CD4-positive, alpha-beta T cell (primary cell): ENCODE measurements around the gene RGS9. TPM values are rescaled to one million over a fixed set of nuclear protein-coding genes. Genes with fewer than 3 reads are reported as not detected.

Experiments used
- ATAC-seq: fragments of 200-7000 bp; cut with Tn5 transposase; one replicate; pipeline ENCODE4 v1.10.0; 2022; ENCODE audit warnings: mild to moderate bottlenecking; ENCODE audit not compliant: poor library complexity
- CTCF ChIA-PET: fragments of 350-600 bp; sonication (Branson Sonifier 250); formaldehyde crosslinking; loops from one replicate; lab custom pipeline; 2021; ENCODE audit warnings: antibody characterized with exemption, inconsistent platforms; lab: Charles Lee
- POLR2A ChIA-PET: fragments of 350-600 bp; sonication (Branson Sonifier 250); formaldehyde crosslinking; loops from one replicate; lab custom pipeline; 2021; ENCODE audit warnings: antibody characterized with exemption, inconsistent platforms; lab: Charles Lee
- DNase-seq, 14 experiments: peaks; one replicate each; pipeline ENCODE4 v3.0.0-alpha.2; 2013 to 2020; ENCODE audit warnings: mixed read lengths in 2 of 14
- H3K27ac ChIP-seq, 2 donors: one replicate each; pipeline versions ENCODE4 v1.5.1 to v1.7.0; 2013; ENCODE audit warnings: low read length in 2 of 2, low read depth in 1 of 2, mild to moderate bottlenecking in 1 of 2
- H3K27me3 ChIP-seq, 2 experiments: 1 replicate in 1 of 2; 2 replicates in 1 of 2; pipeline versions ENCODE4 v1.6.1 to v1.7.0; 2013; ENCODE audit warnings: low read length in 2 of 2, control low read depth in 1 of 2, mild to moderate bottlenecking in 1 of 2, moderate library complexity in 1 of 2; ENCODE audit not compliant: insufficient read depth in 2 of 2, control insufficient read depth in 1 of 2
- H3K36me3 ChIP-seq: one replicate; pipeline ENCODE4 v1.6.1; 2013; ENCODE audit warnings: low read length, control low read depth; ENCODE audit not compliant: insufficient read depth
- H3K4me1 ChIP-seq: one replicate; pipeline ENCODE4 v1.6.1; 2013; ENCODE audit warnings: low read length, control low read depth; ENCODE audit not compliant: insufficient read depth
- H3K4me3 ChIP-seq: one replicate; pipeline ENCODE4 v1.5.1; 2013; ENCODE audit warnings: mild to moderate bottlenecking, low read length, moderate library complexity
- H3K9me3 ChIP-seq, 2 experiments: 1 replicate in 1 of 2; 2 replicates in 1 of 2; pipeline versions ENCODE4 v1.6.1 to v1.7.0; 2013; ENCODE audit warnings: low read length in 2 of 2, mild to moderate bottlenecking in 2 of 2, control low read depth in 1 of 2, moderate library complexity in 1 of 2; ENCODE audit not compliant: control insufficient read depth in 1 of 2, insufficient read depth in 1 of 2
- H3K27ac Mint-ChIP-seq: one replicate; pipeline ENCODE4 v1.8.0; 2020; ENCODE audit warnings: mixed read lengths
- H3K27me3 Mint-ChIP-seq: one replicate; pipeline ENCODE4 v1.8.0; 2021; ENCODE audit warnings: mixed read lengths
- H3K36me3 Mint-ChIP-seq: one replicate; pipeline ENCODE4 v1.8.0; 2021; ENCODE audit warnings: low read depth, mixed read lengths
- H3K4me1 Mint-ChIP-seq: one replicate; pipeline ENCODE4 v1.8.0; 2021; ENCODE audit warnings: low read depth, mixed read lengths
- H3K4me3 Mint-ChIP-seq: one replicate; pipeline ENCODE4 v1.8.0; 2020; ENCODE audit warnings: mild to moderate bottlenecking, mixed read lengths
- H3K9me3 Mint-ChIP-seq: one replicate; pipeline ENCODE4 v1.8.0; 2020; ENCODE audit warnings: mixed read lengths
- CTCF ChIP-seq: fragments of 200-600 bp; IDR thresholded peaks from one replicate; pipeline ENCODE4 v1.8.0; 2022; ENCODE audit warnings: antibody characterized with exemption, mild to moderate bottlenecking
- intact Hi-C, 2 experiments: fragments of 100-400 bp; cut with DNase I in 1 of 2; cut with micrococcal nuclease in 1 of 2; formaldehyde crosslinking; loops; one replicate each; pipeline versions ENCODE4 v1.15.1 to v1.9.0; 2023 to 2025; cut with DNase I, micrococcal nuclease
- total RNA-seq, 174 experiments: library from RNA in 2 of 174; stranded (reverse) in 2 of 174; gene quantifications; one replicate each; pipeline ENCODE4 v1.2.3 and lab custom pipeline; 2021 to 2026

RGS9 gene
- total RNA-seq, 2 experiments from 2014 or later, result 0.60 to 0.73 TPM

- no peaks in the 10 kb centered on the region for H3K27me3 ChIP-seq
- ChIA-PET POLR2A (interaction anchor here (0.7 to 1.3 kb wide), 6 partner anchors 9 to 1026 kb away, joined by 3 to 7 read pairs (median 3); partner anchors contain the start of gene GNA13), CTCF (interaction anchor here (0.6 to 1.4 kb wide), 2 partner anchors 128 to 254 kb away, joined by 3 read pairs; partner anchors contain the start of gene LRRC37A3)
- H3K36me3 ChIP-seq, result no peaks in the 10 kb centered on the region
- no peak for ATAC-seq
- no peak overlapping the region for H3K4me3 Mint-ChIP-seq
- peaks cover 48% of the 10 kb centered on the region for H3K4me1 ChIP-seq
- no peak overlapping the region for H3K27ac ChIP-seq
- H3K27ac Mint-ChIP-seq, result no peak overlapping the region
- no peaks in the 10 kb centered on the region for H3K9me3 Mint-ChIP-seq
- DNase-seq, result no peak
- TF ChIP-seq CTCF, result no peak
- H3K27me3 Mint-ChIP-seq, result no peaks in the 10 kb centered on the region
- H3K4me1 Mint-ChIP-seq, result peaks cover 15% of the 10 kb centered on the region
- H3K9me3 ChIP-seq, result peaks cover 0 to 3% of the 10 kb centered on the region in 2 experiments
- no peaks in the 10 kb centered on the region for H3K36me3 Mint-ChIP-seq
- no peak overlapping the region for H3K4me3 ChIP-seq
- intact Hi-C loops, result no loop called here
Measured at GRCh38 chr17:65172496-65173136, 35.4 kb downstream of the RGS9 start.

DNA sequence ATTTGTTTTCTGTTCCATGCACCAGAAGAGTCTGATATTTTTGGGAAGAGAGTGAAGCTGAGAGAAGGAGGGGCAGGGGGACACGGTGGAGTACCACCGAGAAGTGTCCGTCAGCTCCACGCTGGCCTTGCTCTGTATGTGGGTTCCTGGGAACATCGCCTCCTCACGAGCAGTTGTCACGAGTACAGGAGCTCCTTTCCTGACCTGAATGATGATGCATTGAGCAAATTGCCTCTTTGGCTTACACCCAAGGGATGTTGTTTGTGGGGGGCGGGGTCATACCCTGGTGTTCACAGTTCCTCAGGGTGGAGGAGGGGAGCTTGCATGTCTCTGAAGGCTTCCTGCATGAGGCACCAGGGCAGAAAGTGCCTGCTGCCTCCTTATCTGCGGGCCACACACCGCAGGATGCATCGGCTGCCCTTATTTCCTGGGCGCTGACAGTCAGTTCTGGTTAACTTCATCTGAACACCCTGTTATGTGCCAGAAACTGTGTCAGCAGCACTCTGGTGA lies 36.2 kb downstream of the RGS9 start:
- Mint-ChIP-seq H3K27me3 (no peaks in the 10 kb centered on the region), H3K27ac (no peak overlapping the region), H3K36me3 (no peaks in the 10 kb centered on the region), H3K4me1 (peaks cover 19% of the 10 kb centered on the region), H3K9me3 (no peaks in the 10 kb centered on the region), H3K4me3 (no peak overlapping the region)
- DNase-seq (peak; percentile 41 to 93 (median 64)), ATAC-seq (peak; percentile 97)
- no peak overlapping the region for H3K4me3 ChIP-seq
- intact Hi-C loops, result no loop called here
- CTCF ChIA-PET, result interaction anchor here (1.2 to 1.4 kb wide), 2 partner anchors 36 to 254 kb away, joined by 3 to 6 read pairs; partner anchors contain the start of genes LRRC37A3 and RGS9
- peaks cover 48% of the 10 kb centered on the region for H3K4me1 ChIP-seq
- no peaks in the 10 kb centered on the region for H3K36me3 ChIP-seq
- no peaks in the 10 kb centered on the region for H3K27me3 ChIP-seq
- peaks cover 0 to 3% of the 10 kb centered on the region in 2 experiments for H3K9me3 ChIP-seq
- no peak for TF ChIP-seq CTCF
- peak overlapping the region in 1 of 2 donors; percentile 38 for H3K27ac ChIP-seq
- POLR2A ChIA-PET, result interaction anchor here (0.7 to 1.3 kb wide), 6 partner anchors 8 to 1027 kb away, joined by 3 to 7 read pairs (median 3); partner anchors contain the start of gene GNA13

DNA sequence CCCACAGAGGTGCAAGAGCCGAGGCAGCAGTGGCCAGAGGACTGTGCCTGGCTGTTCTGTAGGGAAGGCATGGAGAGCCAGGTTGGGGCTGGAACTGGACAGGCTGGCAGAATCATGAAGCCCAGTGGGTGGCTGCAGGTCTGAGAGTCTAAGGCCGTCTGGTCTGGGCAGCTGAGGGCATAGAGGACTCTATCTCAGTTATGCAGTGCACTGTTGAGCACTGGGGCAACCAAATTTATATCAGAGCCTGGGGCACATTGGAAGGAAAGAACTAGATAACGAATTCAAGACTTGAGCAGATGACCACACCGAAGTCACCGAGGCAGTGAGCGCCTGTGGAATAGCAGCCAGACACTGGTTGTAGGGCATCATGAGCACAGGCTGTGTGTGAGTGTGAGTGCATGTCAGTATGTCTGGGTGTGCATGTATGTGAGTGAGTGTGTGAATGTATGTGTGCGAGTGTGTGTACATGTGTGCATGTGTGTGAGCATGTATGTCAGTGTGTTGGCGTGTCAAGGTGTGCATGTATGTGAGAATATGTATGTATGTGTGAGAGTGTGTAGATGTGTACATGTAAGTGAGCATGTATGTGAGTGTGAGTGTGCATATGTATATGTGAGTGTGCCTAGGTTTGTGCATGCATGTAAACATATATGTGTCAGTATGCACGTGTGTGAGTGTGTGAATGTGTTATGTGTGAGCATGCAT lies 37.0 kb downstream of the RGS9 start:
- no peak for DNase-seq
- H3K4me3 Mint-ChIP-seq, result no peak overlapping the region
- CTCF ChIA-PET, result interaction anchor here (1.2 kb wide), 1 partner anchor 37 kb away, joined by 6 read pairs; the partner anchor contains the start of gene RGS9

More for the DNA sequence above, 37.0 kb downstream of the RGS9 start:
- Histone ChIP-seq H3K27me3 (no peaks in the 10 kb centered on the region), H3K9me3 (peaks cover 0 to 3% of the 10 kb centered on the region in 2 experiments), H3K4me1 (peaks cover 53% of the 10 kb centered on the region), H3K27ac (peak overlapping the region in 1 of 2 donors; percentile 38), H3K4me3 (no peak overlapping the region), H3K36me3 (no peaks in the 10 kb centered on the region)
- H3K27me3 Mint-ChIP-seq, result no peaks in the 10 kb centered on the region
- H3K9me3 Mint-ChIP-seq, result no peaks in the 10 kb centered on the region
- no peaks in the 10 kb centered on the region for H3K36me3 Mint-ChIP-seq
- intact Hi-C loops, result no loop called here
- ATAC-seq, result no peak
- POLR2A ChIA-PET, result interaction anchor here (1.0 to 1.3 kb wide), 4 partner anchors 8 to 188 kb away, joined by 3 to 7 read pairs (median 4); partner anchors contain the start of gene GNA13
- peaks cover 26% of the 10 kb centered on the region for H3K4me1 Mint-ChIP-seq
- H3K27ac Mint-ChIP-seq, result no peak overlapping the region
- no peak for TF ChIP-seq CTCF
